NCI-H510A treated with DMSO at 0.1 percent for 48 hours (cell line): ENCODE measurements around the gene LETM1.

Experiments
- DNase-seq: peaks from one replicate; lab custom pipeline; 2025; lab: John Stamatoyannopoulos, UW

LETM1 gene

DNA sequence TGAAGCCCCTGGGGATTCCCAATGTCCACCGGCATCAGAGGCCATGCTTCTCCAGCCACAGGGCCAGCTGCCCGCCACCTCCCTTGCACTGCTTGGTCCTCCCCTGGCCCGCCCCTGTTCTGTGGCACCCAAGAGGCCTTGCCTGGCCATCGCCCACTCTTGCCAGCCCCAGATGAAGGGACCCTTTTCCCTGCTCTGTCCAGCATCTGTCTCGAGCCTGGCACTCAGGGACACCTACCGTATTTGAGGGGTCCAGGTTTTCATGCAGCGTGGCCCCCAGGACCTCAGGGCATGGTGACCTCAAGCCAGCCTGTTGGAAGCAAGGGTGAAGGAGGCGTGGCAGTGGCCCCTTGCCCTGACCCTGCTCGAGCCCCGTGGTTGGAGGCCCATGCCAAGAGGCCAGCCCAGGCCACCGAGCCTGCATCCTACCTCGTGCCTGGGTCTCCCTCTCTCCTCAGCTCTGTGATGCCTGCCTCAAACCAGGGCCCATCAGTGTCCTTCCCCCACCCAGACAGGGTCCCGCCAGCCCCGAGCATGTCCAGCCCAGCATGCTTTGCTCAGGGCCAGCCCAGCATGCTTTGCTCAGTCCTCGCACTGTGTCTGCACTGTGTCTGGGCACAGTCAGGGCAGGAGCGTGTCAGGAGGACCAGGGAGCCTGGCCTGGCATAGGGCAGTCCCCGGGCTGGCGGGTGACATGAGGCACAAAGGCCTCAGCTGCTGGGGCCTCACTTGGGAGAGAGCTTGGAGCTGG is 77.1 kb downstream of the LETM1 start:
- no peak for DNase-seq

DNA sequence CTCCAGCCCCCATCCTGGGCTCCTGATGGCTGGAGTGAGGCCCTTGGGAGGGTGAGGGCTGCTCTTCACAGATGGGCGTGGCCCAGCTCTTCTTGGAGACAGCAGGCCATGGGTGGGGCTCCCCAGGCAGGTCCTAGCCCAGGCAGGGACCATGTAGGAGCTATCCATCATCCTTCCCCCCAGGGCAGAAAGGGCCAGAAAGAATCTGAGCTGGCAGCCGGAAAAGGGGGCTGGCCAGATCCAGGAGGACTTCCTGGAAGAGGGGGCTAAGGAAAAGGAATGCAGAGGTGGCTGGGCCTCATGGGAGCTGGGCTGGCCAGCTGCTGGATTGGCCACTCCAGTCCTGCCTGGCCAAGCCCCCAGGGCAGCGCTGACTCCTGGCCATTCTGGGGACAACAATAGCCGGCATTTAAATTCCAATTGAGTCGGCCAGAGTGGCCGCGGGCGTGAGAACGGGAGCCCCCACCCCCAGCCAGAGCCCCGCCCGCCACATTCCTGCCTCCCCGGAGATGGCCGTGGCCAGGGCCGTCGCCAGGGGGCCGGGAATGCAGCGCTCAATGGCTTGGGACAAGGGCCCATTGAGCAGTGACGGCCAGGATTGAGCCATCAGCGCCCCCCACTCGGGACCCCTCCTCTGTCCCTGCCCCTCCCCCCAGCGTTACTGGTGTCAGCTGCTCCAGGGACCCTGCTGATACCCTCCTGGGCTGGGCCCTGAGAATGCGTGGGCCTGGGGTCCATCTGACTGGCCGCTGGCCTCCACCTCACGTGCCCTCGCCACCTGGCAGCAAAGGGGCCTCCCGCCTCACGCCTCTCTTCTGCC is 77.9 kb downstream of the LETM1 start:
- DNase-seq: no peak

DNA sequence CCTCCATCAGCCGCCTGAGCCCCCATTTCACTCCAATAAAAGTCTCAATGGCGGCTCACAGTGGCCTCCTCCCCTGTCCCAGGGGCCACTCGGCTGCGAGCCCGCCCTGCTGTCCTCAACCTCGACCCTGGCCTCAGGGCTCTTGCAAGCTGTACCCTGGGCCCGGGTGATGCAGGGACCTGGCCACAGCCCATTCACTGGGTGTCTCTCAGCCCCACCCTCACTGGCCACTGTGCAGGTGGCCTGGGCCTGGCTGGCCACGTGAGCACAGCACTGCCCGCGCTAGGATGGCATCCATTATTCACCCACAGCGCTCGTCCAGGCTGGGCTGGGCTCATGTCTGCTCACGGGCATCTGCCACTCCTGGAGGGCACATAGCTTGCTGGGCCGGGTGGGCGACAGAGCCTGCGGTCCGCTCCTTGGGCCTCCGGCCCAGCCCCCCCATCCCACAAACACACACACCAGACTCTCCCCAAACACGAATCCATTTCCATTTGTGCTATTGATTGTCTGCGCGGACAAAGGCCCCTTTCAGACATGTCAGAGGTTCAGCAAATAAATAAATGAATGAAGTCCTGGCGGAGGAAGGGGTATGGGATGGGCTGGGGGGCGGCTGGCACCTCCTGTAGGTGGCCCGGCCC is 79.3 kb downstream of the LETM1 start:
- DNase-seq: no peak

DNA sequence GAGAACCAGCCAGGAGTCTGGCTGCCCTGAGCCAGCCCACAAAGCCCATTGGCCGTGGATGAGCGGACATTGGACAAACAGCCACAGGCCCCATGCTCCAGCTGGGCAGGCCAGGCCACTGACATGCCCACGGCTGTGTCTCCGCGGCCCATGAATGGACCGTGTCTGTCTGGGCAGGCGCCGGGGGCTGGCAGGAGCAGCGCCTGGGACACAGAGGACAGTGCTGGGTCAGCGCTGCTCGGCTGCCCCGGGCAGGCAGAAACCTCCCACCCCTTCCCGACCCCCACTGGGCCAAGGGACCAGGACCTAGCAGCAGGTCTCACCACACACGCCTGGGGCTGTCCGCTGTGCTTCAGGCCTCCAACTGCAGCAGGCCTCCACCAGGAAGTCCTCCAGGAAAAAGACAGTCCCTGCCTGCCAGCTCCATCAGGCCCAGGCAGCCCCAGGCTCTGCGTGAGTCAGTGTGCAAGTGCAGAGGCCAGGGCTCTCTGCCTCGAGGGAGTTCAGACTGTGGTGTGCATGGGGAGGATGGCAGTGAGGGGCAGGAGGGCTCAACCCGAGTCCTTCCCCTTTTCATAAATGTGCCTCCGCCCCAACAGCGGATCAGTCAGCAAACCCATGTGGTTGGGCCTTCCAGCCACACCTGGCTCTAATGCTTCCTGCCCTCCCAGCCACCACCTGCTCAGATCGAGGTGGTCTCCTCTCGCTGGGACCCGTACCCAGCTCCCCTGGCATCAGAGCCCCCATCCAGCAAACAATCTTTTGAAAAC is 80.0 kb downstream of the LETM1 start:
- no peak for DNase-seq

DNA sequence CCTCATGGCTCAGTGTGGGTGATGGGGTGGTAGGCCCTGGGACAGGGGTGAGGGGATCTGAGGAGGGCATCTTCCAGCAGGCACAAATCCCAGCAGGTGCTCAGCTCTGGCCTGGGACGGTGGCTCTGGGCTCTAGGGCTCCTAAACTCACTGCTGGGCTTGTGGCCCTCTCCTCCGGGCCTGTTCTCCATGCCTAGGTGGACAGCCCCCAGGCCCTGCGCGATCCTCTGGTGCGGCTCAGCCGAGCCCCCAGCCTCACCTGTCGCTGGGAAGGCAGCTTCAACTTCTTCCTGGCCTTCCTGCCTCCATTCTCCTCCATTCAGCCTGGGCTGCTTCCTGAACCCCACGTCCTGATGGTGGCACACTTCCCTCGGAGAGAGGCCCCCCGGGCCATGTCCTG is 82.2 kb downstream of the LETM1 start:
- DNase-seq: no peak

DNA sequence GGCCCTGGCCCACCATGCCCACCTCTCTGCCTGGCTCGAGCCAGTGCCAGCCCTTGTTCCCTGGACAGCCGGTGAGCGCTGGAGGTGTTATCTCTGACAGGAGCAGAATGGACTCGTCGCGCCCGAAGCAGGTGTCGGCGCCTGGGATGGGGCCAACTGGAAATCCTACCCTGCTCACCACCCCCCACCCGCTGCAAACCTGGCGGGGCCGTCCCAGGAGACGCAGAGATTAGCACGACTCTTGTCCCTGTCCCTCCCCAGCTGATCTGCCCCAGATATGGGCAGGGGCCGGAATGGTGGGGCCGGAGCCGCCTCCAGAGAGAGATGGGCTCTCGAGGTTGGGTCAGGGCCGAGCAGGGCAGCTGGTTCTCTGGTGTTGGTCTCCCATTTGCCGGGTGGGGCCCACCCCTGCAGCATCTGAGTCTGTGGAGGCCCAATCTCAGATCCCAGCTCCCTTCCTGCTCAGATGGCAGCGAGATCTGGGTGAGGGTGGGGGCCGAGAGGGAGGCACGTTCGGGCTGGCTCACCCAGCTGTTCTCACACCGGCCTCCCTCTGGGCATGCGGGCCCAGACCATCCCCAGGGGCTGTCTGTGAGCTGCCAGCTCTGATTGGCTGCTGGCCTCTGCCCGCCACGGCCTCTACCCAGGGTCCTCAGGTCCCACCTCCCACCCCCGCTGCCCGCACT is 83.0 kb downstream of the LETM1 start:
- DNase-seq: no peak

DNA sequence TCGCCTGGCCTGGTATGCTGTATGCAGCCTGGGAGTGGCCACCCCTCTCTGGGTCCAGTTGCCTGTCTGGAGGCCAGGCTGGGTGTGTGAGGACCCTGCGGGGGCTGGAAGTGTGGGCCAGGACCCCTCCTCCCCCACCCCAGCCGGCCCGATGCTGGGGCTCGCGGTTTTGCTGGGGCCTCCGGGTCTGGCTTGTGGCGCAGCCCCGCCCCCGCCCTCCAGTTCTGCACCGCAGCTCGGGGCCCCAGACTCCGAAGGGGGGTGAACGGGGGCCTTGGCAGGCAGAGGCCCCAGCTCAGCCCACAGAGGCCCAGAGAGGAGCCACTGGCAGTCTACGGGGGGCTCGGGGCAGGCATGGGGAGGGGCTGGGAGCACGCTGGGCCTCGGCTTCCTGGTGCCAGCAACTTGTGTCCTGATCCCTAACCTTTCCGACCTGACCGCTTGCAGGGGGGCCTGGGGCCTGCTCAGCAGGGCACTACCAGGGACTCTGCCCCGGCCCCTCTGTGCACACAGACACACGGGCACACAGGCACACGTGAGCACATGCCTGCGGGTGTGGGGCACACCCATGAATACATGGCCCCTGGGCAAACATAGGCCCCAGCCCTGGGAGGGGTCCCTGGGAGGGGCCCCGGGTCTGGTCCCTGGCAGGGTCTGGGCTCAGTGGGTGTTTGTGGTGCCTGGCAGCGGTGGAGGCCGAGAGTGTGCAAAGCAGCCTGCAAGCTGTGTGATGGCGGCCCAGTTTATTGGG is 84.2 kb downstream of the LETM1 start:
- no peak for DNase-seq

DNA sequence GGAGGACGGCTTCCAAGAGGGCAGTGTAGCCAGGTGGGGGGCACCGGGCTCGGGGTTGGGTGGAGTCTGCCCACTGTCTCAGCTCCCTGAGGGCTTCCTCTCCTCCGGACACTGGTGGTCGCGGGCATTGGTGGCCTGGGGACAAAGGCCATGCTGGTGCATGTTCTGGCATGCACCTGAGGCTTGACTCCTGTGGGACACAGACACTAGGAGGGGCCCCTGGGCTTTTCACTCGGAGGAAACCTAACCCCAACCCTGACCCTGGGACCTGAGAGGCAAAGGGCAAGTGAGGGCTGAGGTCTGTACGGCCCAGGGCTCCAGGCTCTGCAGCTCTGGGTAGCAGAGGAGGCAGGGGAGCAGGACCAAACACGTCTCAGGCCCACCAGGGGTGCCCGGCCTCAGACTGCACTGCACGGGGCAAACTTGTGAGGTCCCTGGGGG is 85.1 kb downstream of the LETM1 start:
- no peak for DNase-seq

DNA sequence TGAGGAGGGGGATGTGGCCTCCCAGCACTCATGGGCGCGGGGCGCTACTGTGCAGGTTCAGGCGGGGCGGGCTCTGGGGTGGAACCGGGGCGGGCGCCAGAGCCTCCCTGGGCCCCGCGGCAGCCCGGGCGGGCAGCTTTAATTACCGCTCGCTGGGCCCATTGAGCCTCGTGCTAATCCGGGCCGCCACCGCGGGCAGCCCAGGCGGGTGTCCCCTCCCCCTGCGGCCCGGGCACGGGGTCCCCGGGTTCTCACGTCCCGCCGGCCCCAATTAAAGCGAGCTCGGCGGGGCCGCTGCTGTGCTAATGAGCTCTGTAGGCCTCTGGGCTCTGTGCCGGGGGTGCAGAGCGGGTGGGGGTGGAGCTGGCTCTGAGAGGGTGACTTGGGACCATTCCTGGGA is 85.7 kb downstream of the LETM1 start:
- DNase-seq: no peak

DNA sequence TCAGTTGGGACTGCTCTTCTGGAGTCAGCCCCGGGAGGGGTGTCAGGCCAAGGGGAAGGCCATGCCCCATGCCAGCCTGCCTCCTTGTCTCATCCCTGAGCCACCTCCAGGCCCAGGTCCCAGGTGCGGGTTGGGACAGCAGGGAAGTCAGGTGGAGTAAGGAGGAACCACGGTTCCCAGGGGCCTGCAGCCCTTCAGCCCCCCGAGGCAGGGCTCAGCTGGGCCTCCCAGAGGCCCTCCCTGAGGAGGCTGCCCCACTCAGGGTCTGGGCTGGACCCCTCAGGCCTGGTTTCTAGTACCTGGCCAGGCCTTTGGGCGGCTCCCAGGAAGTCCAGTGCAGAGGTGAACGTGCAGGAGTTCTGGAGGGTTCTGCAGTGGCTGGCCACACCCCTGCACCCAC is 86.3 kb downstream of the LETM1 start:
- no peak for DNase-seq

DNA sequence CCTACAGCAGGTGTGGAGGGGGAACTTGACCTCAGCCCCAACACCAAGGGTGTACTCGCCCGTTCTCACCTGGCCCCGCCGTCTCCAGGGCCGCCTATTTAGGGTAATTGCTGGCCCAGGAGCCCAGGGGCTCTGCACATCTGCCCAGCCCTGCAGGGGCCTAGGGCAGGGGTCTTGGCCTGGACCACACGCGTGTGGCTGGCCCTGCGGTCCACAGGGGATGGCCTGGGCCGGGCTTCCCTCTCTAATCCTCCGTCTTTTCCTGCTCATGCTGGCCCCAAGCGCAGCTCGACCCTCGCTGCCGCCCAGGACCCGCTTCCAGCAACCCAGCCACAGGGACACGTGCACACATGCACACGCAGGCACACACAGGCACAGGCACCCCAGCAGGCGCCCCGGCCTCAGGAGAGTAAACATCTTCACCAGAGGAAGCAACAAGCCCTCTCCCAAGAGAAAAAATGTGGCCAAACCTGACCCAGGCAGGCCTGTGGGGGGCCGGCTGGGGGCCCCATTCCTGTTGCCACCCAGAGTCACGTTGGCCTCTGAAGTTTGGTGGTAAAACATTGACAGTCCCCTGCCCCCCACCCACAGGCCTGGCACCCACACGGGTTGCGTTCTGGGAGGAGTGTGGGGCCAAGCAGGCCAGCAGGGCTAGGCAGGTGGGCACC is 87.5 kb downstream of the LETM1 start:
- no peak for DNase-seq

DNA sequence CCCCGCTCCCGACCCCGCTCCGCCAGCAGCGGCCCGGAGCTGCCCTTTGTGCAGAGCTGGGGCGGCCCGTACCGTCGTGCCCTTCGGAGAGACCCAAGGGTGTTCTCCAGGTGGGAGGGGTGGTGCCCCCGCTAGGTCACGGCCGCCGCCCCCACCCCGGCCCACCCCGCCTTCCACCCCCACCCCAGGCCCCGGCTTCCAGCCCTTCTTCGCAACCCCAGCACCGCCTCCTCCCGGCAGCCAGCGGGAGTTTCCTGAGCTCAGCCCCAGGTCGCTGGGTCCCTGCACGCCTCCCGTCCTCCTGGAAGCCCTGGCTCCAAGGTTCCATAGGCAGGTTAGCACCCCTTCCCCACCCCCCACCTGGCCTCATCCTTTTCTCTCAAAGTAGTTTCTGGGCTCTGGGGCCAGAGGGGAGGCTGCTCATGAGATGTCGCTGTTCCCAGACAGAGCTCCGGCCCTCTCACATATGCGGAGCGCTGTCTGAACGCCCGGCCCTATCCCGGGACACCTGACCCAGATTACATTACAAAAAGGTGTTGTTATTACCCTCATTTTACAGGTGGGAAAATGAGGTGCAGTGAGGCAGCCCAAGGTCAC is 88.1 kb downstream of the LETM1 start:
- DNase-seq: peak; percentile 9

DNA sequence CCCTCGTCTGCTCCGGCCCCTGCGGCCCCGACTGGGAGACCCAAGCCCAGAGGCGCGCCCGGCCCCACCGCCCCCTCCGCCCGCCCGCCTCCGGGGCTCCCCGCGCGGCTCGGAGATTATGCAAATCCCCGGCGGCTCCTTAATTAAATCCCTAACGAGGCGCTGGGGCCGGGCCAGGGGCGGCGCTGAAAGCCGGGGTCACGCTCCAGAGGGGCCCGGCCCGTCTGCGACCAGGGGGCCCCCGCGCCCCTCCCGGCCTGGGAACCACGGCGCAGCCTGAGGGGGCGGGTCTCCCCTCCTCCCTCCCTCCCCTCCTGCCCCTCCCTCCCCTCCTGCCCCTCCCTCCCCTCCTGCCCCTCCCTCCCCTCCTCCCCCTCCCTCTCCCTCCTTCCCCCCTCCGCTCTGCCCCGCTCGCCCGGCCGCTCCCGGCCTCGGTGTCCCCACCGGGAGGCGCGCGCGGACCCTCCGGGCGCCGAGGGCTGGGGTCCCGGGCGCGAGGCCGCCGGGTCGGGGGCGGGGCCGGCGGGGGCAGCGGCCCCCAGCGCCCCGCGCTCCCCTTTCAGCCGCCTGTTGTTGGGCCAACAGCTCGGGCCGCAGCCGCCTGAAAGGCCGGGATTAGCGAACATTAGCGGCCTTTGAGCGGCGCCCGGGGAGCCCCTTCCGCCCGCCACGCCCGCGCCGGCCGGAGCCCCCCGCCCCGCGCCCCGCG is 88.7 kb downstream of the LETM1 start:
- DNase-seq: no peak

DNA sequence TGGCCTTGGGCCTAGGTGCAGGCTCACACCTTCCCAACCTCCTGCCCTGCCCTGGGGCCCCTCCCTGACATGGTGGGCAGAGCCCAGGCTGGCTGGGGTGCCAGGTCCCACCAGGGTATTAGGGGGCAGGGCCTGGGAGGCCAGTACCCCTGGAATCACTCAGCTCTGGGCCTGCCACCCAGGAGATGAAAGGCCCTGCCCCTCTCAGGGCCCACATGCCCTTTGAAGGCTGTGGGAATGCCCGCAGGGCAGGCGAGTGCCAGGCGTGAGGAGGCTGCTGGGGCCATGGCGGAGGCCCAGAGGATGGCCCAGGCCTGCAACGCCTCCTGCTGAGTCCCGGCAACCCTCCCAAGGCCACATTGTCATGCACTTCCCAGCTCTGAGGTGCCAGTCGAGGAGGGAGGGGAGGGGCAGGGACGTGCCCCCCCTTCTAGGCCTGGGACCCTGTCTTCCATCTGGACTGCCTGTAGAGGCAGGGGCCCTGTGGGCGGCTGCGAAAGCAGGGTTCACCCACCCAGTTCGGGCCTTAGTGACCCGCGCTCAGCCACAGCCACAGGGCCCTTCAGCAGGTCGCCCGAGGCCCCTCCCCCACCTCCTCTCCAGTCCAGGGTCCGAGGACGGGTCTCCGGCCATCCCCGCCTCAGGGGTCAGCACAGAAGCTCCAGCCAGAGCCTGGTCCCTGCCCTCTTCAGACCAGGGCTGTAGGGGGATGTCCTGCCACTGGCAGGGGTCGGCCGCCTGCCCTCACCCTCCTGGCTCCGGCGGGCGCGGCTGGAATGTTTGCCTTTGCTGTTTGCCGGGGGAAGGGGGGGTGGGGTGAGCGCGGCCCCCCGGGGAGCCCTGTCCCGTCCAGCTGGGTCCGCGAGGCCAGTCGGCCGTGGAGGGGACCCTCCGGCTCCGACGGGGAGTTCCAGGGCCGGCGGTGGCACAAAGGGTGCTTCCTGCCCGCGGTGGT is 89.6 kb downstream of the LETM1 start:
- no peak for DNase-seq

DNA sequence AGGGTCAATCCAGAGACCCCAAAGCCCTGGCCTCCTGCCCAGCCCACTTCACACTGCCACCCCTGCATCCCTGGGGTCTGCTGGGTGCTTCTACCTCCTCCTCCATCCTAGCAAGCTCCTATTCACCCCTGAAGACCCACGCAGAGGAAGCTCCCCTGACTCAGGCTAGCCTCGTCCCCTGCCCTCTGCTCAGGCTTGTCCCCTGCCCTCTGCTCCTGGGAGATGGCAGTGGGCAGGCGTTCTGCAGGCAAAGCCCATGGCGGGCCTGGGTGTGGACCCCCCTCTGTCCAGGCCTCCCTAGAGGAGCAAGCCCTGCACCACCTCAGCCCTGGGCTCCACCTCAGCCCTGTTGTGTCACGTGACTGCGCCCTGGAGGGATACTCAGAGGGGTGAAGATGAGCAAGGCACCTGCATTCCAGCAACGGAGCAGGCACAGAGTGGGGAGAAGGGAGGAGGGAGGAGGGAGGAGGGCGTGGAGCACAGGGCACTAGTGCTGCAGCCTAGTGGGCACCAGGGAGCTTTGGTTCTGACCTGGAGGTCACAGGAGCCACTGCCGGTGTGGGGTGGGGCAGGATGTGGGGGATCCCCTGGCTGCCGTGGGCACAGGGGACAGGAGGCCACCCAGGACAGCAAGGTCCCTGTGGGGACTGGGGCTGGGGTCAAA is 90.4 kb downstream of the LETM1 start:
- DNase-seq: no peak

DNA sequence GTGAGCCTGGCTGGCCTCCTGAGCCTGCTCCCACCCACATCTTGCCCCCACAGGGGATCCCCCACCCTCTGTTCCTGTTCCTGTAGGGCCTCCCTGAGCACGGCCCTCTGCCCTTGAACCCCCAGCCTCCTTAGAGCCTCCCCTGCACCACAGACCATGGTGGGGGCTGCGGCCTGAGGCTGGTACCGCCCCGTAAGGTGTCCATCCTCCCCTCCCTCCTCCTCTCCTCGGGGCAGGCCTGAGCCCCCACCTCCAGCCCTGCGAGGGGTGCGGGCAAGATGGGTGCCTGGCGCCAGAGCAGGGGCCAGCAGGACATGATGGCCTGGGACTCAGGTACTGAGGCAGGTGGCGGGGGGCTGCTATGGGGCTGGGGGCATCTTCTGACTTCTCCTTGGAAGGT is 91.3 kb downstream of the LETM1 start:
- no peak for DNase-seq

DNA sequence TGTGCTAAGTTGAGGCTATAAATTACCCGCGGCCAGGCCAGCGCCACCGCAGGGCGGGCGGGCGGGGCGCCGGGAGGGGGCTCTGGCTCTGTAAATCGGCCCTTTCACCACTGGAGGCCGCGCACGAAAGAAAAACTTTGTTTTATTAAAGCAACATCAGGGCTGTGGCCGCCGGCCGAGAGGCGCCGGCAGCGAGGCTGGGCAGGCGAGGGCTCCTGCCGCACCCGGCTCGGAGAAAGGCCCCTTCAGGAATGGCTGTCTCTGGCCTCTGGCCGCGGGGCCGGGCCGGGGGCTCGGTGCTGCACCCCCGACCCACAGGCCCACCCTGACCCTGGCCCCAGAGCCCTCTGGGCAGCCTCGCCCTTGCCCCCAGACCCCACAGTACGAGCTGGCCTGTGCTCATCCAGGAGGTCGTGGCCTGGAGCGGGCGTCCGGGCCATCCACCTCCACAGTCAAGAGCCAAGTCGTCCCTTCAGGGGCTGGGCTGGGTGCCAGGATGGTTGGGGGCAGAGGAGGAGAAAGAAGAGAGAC is 92.3 kb downstream of the LETM1 start:
- no peak for DNase-seq
